ENCODE data around the gene MMP8.

MMP8 gene

DNA sequence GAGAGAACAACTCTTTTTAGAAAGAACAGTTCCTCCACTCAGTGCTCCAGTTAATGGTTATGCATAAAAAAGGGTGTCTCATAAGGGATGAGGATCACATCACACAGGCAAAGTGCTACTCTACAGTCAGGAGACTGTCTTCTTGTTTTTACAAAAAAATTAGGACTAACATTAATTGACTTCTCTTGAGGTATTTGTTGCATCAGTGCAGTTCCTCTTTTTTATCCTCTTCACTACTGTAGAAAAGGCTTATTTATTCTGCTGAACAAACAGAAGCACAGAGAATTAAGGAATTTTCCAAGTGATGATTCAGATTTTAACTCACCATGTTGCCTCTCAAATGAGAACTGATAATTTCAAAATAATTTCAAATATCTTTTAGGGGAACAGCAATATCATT, 1.9 kb downstream of the MMP8 start:
- Histone ChIP-seq H3K4me3 (ENCODE audit: insufficient read depth, low read depth, low read length, poor library complexity, severe bottlenecking) (no peak overlapping the region), H3K4me1 (ENCODE audit: control insufficient read depth, insufficient read depth, low read length, poor library complexity, severe bottlenecking) (no peaks in the 10 kb centered on the region), H3K27me3 (replicated peaks; ENCODE audit: control insufficient read depth, insufficient read depth, low read length, poor library complexity, severe bottlenecking) (no peaks in the 10 kb centered on the region), H3K27ac (ENCODE audit: insufficient read depth, low read length, poor library complexity, severe bottlenecking) (no peak overlapping the region), H3K36me3 (ENCODE audit: control insufficient read depth, insufficient read depth, low read length) (no peaks in the 10 kb centered on the region), H3K9me3 (ENCODE audit: control insufficient read depth, low read length) (no peaks in the 10 kb centered on the region)
- DNase-seq, result no peak

DNA sequence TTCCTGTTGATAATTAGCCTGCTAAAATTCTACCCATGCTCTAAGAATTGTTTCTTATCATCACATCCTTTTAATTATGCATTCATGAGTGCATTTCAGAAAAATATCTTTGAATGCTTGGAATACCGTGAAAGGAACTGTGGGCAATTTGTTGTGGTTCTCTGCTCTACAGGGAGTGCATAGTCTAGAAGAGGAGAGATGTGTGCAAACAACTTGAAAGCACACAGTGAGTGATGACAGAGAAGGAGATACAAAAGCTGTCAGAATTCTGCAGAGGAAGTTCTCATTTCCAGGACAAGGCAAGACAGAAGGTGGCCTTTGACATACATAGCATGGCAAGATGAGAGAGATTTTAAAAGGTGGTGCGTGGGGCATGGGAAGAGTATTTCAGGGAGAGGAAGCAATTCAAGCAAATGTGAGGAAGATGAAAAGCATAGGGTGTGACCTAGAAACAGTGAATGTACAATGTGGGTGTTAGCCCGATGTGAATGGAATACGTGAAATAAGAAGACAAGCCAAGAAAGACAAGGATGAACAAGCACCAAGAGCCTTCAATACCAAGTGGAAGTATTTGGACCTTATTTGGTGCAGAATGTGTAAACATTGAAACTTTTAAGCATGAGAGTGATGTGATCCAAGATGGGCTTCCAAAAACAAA, 5.0 kb downstream of the MMP8 start:
- Histone ChIP-seq H3K4me1 (ENCODE audit: control insufficient read depth, insufficient read depth, low read length, poor library complexity, severe bottlenecking) (no peaks in the 10 kb centered on the region), H3K9me3 (ENCODE audit: control insufficient read depth, low read length) (no peaks in the 10 kb centered on the region), H3K4me3 (ENCODE audit: insufficient read depth, low read depth, low read length, poor library complexity, severe bottlenecking) (no peak overlapping the region), H3K27ac (ENCODE audit: insufficient read depth, low read length, poor library complexity, severe bottlenecking) (no peak overlapping the region), H3K27me3 (replicated peaks; ENCODE audit: control insufficient read depth, insufficient read depth, low read length, poor library complexity, severe bottlenecking) (no peaks in the 10 kb centered on the region), H3K36me3 (ENCODE audit: control insufficient read depth, insufficient read depth, low read length) (no peaks in the 10 kb centered on the region)
- no peak for DNase-seq

DNA sequence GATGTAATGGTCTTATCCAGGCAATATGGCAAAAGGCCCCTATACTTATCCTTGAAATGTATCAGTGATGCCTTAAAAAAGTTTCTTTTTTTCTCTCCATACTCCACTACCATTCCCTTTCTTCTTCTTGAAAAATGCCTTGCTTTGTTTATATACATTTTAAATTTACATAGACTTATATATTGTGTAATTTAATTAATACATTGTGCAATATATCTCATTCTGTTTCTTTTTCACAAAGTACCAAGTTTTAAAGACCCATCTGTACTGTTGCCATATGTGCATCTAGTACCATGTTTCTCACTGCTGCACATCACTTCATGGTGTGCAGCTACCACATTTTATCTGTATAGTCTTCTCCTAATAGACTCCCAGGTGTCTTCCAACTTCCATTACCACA, 7.5 kb downstream of the MMP8 start:
- DNase-seq, result no peak
- Histone ChIP-seq H3K4me3 (ENCODE audit: insufficient read depth, low read depth, low read length, poor library complexity, severe bottlenecking) (no peak overlapping the region), H3K4me1 (ENCODE audit: control insufficient read depth, insufficient read depth, low read length, poor library complexity, severe bottlenecking) (no peaks in the 10 kb centered on the region), H3K27ac (ENCODE audit: insufficient read depth, low read length, poor library complexity, severe bottlenecking) (no peak overlapping the region), H3K9me3 (ENCODE audit: control insufficient read depth, low read length) (no peaks in the 10 kb centered on the region), H3K36me3 (ENCODE audit: control insufficient read depth, insufficient read depth, low read length) (no peaks in the 10 kb centered on the region), H3K27me3 (replicated peaks; ENCODE audit: control insufficient read depth, insufficient read depth, low read length, poor library complexity, severe bottlenecking) (no peaks in the 10 kb centered on the region)

DNA sequence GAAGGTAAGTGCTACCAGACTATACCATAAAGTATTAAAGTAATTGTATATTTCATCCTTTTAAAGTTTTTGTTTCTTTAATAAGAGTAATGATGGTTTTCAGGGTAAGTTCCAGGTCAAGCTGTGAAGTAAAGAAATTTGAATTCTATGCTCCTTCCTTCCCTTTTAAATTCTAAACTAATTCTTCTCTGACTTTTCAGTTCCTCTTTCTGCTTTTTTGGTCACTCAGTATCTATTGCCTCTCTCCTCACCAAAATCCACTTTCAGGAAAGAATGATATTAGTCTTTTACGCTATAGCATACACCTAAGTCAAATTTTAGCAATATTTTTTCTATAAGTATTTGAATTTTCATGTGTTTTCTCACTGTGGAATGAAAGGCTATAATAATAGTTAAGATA, 8.2 kb downstream of the MMP8 start:
- no peak for DNase-seq
- Histone ChIP-seq H3K9me3 (ENCODE audit: control insufficient read depth, low read length) (no peaks in the 10 kb centered on the region), H3K27ac (ENCODE audit: insufficient read depth, low read length, poor library complexity, severe bottlenecking) (no peak overlapping the region), H3K27me3 (replicated peaks; ENCODE audit: control insufficient read depth, insufficient read depth, low read length, poor library complexity, severe bottlenecking) (no peaks in the 10 kb centered on the region), H3K36me3 (ENCODE audit: control insufficient read depth, insufficient read depth, low read length) (no peaks in the 10 kb centered on the region), H3K4me3 (ENCODE audit: insufficient read depth, low read depth, low read length, poor library complexity, severe bottlenecking) (no peak overlapping the region), H3K4me1 (ENCODE audit: control insufficient read depth, insufficient read depth, low read length, poor library complexity, severe bottlenecking) (no peaks in the 10 kb centered on the region)

DNA sequence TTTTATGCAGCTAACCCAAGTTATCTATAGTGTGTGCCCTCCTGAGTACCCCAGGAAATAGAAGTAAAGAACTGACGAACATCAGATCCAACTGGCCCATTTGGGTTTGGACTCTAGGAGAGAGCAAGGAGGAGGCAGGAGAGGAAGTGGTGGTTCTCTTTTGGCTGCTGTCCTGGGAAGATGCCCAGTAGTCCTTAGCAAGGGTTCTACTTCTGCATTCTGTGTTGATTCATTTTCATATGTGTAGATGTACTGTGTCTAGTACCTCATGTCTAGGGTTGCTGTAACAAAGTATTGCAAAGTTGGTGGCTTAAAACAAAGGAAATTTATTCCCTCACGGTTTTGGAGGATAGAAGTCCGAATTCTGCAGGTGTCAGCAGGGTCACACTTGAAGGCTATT, 12.6 kb downstream of the MMP8 start:
- DNase-seq, result no peak
- H3K27me3 ChIP-seq (replicated peaks; ENCODE audit: control insufficient read depth, insufficient read depth, low read length, poor library complexity, severe bottlenecking), result no peaks in the 10 kb centered on the region

DNA sequence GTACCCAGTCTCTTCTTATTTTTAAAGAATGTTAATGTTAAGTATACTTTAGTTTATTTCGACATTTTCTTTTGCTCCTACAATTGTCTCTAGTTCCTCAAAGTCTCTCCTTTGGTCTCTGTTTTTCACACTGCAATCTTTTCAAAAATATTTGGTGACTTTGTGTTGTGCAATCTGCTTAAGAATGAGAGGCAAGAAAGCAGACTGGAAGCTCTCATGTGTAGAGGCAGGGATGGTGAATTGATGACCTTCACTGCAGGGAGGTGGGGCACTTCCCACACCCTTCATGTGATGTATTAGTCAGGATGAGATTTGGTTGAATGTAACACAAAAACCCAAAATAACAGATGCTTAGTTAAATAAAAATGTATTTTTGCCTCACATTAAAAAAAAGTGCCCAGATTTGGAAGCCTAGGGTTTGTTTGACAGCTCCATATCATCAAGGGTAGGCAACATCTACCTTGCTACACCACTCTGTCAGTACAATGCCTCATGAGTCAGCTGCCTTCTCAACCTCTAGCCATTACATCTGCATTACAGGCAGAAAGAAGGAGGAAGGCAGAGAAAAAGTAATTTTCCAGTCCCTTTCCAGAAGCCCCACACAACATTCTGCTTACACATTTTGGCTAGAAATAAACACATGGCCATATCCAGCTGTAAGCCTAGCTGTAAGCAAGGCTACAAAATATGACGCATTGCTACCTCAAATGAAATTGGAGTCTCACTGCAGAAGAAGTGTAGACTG, 15.4 kb downstream of the MMP8 start:
- Histone ChIP-seq H3K4me1 (ENCODE audit: control insufficient read depth, insufficient read depth, low read length, poor library complexity, severe bottlenecking) (no peaks in the 10 kb centered on the region), H3K9me3 (ENCODE audit: control insufficient read depth, low read length) (no peaks in the 10 kb centered on the region)
- no peak for DNase-seq

More for the DNA sequence above, 12.6 kb downstream of the MMP8 start:
- Histone ChIP-seq H3K9me3 (ENCODE audit: control insufficient read depth, low read length) (no peaks in the 10 kb centered on the region), H3K4me3 (ENCODE audit: insufficient read depth, low read depth, low read length, poor library complexity, severe bottlenecking) (no peak overlapping the region), H3K4me1 (ENCODE audit: control insufficient read depth, insufficient read depth, low read length, poor library complexity, severe bottlenecking) (no peaks in the 10 kb centered on the region), H3K27ac (ENCODE audit: insufficient read depth, low read length, poor library complexity, severe bottlenecking) (no peak overlapping the region), H3K36me3 (ENCODE audit: control insufficient read depth, insufficient read depth, low read length) (no peaks in the 10 kb centered on the region)

DNA sequence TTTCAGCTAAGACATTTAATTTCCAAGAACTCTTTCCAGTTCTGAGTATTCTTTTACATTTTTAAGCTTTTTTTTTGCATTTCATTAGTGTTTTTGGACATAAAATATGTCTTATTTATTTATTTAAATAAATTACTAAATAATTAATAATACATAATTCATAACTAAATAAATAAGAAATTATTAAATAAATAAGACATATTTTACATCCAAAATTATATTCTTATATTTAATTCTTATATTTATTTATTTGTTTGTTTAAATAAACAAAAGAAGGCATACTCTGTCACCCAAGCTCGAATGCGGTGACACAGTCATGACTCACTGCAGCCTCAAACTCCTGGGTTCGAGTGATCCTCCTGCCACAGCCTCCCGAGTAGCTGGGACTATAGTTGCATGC, 16.1 kb downstream of the MMP8 start:
- no peaks in the 10 kb centered on the region for H3K36me3 ChIP-seq (ENCODE audit: control insufficient read depth, insufficient read depth, low read length)
- no peaks in the 10 kb centered on the region for H3K27me3 ChIP-seq (replicated peaks; ENCODE audit: control insufficient read depth, insufficient read depth, low read length, poor library complexity, severe bottlenecking)
- H3K4me1 ChIP-seq (ENCODE audit: control insufficient read depth, insufficient read depth, low read length, poor library complexity, severe bottlenecking), result no peaks in the 10 kb centered on the region
- no peak overlapping the region for H3K4me3 ChIP-seq (ENCODE audit: insufficient read depth, low read depth, low read length, poor library complexity, severe bottlenecking)
- H3K9me3 ChIP-seq (ENCODE audit: control insufficient read depth, low read length), result no peaks in the 10 kb centered on the region
- DNase-seq, result no peak
- H3K27ac ChIP-seq (ENCODE audit: insufficient read depth, low read length, poor library complexity, severe bottlenecking), result no peak overlapping the region

More for the DNA sequence above, 15.4 kb downstream of the MMP8 start:
- H3K36me3 ChIP-seq (ENCODE audit: control insufficient read depth, insufficient read depth, low read length), result no peaks in the 10 kb centered on the region
- no peak overlapping the region for H3K27ac ChIP-seq (ENCODE audit: insufficient read depth, low read length, poor library complexity, severe bottlenecking)
- H3K4me3 ChIP-seq (ENCODE audit: insufficient read depth, low read depth, low read length, poor library complexity, severe bottlenecking), result no peak overlapping the region
- H3K27me3 ChIP-seq (replicated peaks; ENCODE audit: control insufficient read depth, insufficient read depth, low read length, poor library complexity, severe bottlenecking), result no peaks in the 10 kb centered on the region

DNA sequence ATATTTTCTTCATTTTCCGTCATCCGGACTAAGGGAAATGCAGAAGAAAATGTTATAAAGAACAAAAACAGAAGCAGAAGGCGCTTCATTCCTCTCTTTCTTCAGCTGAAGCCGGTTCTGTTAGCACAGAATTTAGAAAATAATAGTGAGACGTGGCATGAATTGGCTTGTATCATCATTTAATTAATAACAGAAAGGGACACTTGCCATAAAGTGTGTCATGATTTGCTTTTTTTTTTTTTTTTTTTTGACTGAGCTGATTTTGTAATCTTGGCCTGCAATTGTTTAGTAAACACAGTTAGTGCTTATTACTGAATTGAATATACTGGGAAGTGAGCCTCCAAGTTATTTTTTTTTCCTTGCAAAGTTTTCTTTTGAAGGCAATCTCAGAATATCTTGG, 19.1 kb downstream of the MMP8 start, which contains the start of gene MMP27:
MMP27 (minus strand) TSS at position 144 of the 400 bp plus-strand sequence; CDS start at position 89, 55 bp downstream.
- Histone ChIP-seq H3K27me3 (replicated peaks; ENCODE audit: control insufficient read depth, insufficient read depth, low read length, poor library complexity, severe bottlenecking) (no peaks in the 10 kb centered on the region), H3K27ac (ENCODE audit: insufficient read depth, low read length, poor library complexity, severe bottlenecking) (no peak within 1 kb of the TSS), H3K9me3 (ENCODE audit: control insufficient read depth, low read length) (no peaks in the 10 kb centered on the region), H3K36me3 (ENCODE audit: control insufficient read depth, insufficient read depth, low read length) (no peaks in the 10 kb centered on the region), H3K4me3 (ENCODE audit: insufficient read depth, low read depth, low read length, poor library complexity, severe bottlenecking) (no peak within 1 kb of the TSS), H3K4me1 (ENCODE audit: control insufficient read depth, insufficient read depth, low read length, poor library complexity, severe bottlenecking) (no peaks in the 10 kb centered on the region)
- no peak for DNase-seq

DNA sequence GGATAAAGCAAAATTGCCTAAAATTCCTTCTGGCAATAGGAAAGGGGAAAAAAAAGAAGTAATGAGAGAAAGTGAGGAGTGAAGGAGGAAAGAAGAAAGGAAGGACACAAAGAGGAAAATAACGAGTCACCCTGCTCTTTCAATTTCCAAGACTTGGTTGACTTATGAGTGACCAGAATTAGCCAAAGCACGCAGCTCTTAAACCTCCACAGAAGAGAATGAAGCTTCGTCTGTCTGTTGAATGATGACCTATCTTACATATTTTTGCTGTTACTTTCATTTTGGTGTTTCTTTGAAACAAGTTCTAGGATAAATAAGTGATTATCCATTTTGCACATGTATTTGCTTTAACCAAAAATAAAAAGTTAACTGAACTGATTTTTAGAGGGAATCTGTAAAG, 19.9 kb downstream of the MMP8 start:
- no peak overlapping the region for H3K27ac ChIP-seq (ENCODE audit: insufficient read depth, low read length, poor library complexity, severe bottlenecking)
- H3K27me3 ChIP-seq (replicated peaks; ENCODE audit: control insufficient read depth, insufficient read depth, low read length, poor library complexity, severe bottlenecking), result no peaks in the 10 kb centered on the region
- no peaks in the 10 kb centered on the region for H3K9me3 ChIP-seq (ENCODE audit: control insufficient read depth, low read length)
- no peak for DNase-seq
- no peak overlapping the region for H3K4me3 ChIP-seq (ENCODE audit: insufficient read depth, low read depth, low read length, poor library complexity, severe bottlenecking)
- H3K4me1 ChIP-seq (ENCODE audit: control insufficient read depth, insufficient read depth, low read length, poor library complexity, severe bottlenecking), result no peaks in the 10 kb centered on the region
- H3K36me3 ChIP-seq (ENCODE audit: control insufficient read depth, insufficient read depth, low read length), result no peaks in the 10 kb centered on the region

DNA sequence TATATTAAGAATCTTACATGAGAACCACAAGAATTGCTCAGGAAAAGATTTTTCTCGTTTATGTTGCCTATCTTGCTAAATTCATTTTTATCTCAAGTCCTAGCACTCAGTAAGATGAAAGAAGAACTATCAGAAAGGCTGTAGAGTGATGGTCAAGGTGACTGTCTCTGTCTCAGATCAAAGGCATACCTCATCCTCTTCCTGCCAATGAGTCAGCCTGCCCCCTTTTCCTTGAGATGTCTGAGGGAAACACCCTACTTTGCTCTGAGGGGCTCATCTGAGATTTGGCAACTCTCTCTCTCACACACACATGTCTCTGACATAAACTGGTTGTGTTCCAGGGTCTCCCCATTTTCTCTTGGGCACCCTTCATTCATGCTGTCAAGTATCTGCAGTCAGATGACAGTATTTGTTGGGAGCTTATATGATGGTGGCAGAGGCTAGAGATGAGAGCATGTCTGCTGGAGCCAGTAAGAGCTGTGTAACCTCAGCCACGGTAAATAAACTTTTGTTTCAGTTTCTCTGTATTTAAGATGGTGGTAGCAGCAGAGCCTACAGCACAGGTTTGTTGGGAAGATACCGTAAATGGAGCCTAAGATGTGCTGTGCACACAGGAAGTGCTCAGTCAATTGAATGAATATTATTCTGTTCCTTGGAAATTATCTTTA, 20.8 kb downstream of the MMP8 start:
- DNase-seq, result no peak
- H3K36me3 ChIP-seq (ENCODE audit: control insufficient read depth, insufficient read depth, low read length), result no peaks in the 10 kb centered on the region
- no peaks in the 10 kb centered on the region for H3K4me1 ChIP-seq (ENCODE audit: control insufficient read depth, insufficient read depth, low read length, poor library complexity, severe bottlenecking)
- H3K4me3 ChIP-seq (ENCODE audit: insufficient read depth, low read depth, low read length, poor library complexity, severe bottlenecking), result no peak overlapping the region
- H3K27ac ChIP-seq (ENCODE audit: insufficient read depth, low read length, poor library complexity, severe bottlenecking), result no peak overlapping the region
- H3K9me3 ChIP-seq (ENCODE audit: control insufficient read depth, low read length), result no peaks in the 10 kb centered on the region
- no peaks in the 10 kb centered on the region for H3K27me3 ChIP-seq (replicated peaks; ENCODE audit: control insufficient read depth, insufficient read depth, low read length, poor library complexity, severe bottlenecking)

All from effector memory CD4-positive, alpha-beta T cell (primary cell).